Pancreas (tissue), 10 donors: Measurements from ENCODE around the gene BCAS3. TPM values are rescaled to one million over a fixed set of nuclear protein-coding genes. Genes with fewer than 3 reads are reported as not detected.
A peak's percentile ranks its signal among the peaks of the same experiment; 100 is the strongest.
"Not testable (repeated sequence)": the region's sequence is repeated elsewhere in the genome, so short reads cannot be mapped to it uniquely, and the experiment has no call there.

Source experiments
- ATAC-seq, 4 donors: fragments of 200-7000 bp; cut with Tn5 transposase; one replicate each; pipeline versions ENCODE4 v1.8.0 to v1.9.1; 2020; ENCODE audit warnings: mild to moderate bottlenecking in 4 of 4, moderate library complexity in 4 of 4
- DNase-seq, 6 donors: peaks; one replicate each; pipeline ENCODE4 v3.0.0-alpha.2; 2020
- FAIRE-seq: peaks from 2 replicates; lab custom pipeline; 2012; peaks lifted over from hg19 to GRCh38; lab: Jason Lieb, UNC
- H3K27ac ChIP-seq, 4 donors: fragments of 200-600 bp; sonication (generic); 1 replicate in 3 of 4; 2 replicates in 1 of 4; pipeline versions ENCODE4 v1.5.0 to v1.8.0; 2020
- H3K27me3 ChIP-seq, 4 donors: fragments of 200-600 bp; one replicate each; pipeline ENCODE4 v1.8.0; 2021
- H3K36me3 ChIP-seq, 3 donors: fragments of 200-600 bp; sonication (generic) in 1 of 3; one replicate each; pipeline versions ENCODE4 v1.5.0 to v1.8.0; 2020 to 2021
- H3K4me1 ChIP-seq, 3 donors: fragments of 200-600 bp; one replicate each; pipeline ENCODE4 v1.8.0; 2021
- H3K4me3 ChIP-seq, 4 donors: fragments of 200-600 bp; sonication (generic) in 2 of 4; one replicate each; pipeline versions ENCODE4 v1.5.0 to v1.8.0; 2020 to 2021
- H3K9me3 ChIP-seq, 4 donors: fragments of 200-600 bp; one replicate each; pipeline ENCODE4 v1.8.0; 2021
- WGBS, 2 donors: extraction: QIAGEN DNeasy Blood & Tissue Kit; methylation state at CpG; one replicate each; pipeline ENCODE4 v1.1.7; 2013; 5-methylcytosine and 5-hydroxymethylcytosine counted together
- intact Hi-C, 3 donors: fragments of 100-400 bp; cut with DNase I; formaldehyde crosslinking; loops; one replicate each; pipeline versions ENCODE4 v1.11.1 to v1.14.2; 2022
- polyA plus RNA-seq, 2 donors: library from polyadenylated mRNA; stranded (reverse); fragments of 200-250 nt; gene quantifications; one replicate each; pipeline ENCODE4 v1.2.3, GENCODE V29; 2013
- total RNA-seq, 6 donors: library from RNA; stranded (reverse); fragmentation: NEBNext Ultra II Directional in 4 of 6; extraction: Animal tissue kit (Norgen Biotek cat#: 25700) in 4 of 6; gene quantifications; one replicate each; pipeline versions ENCODE4 v1.2.1 to v1.2.4, GENCODE V29; 2021 to 2023
- TF ChIP-seq, protein P1 (sequence below), 4 donors: fragments of 200-600 bp; sonication (generic) in 3 of 4; IDR thresholded peaks; one replicate each; pipeline versions ENCODE4 v1.5.0 to v1.8.0; 2021; ENCODE audit warnings: antibody characterized with exemption in 4 of 4
- donor health status: healthy with polysubstance abuse.
- donor health status: DM: no; HTN: no; CAD: no; lungs with moderate emphysema.
- donor health status: DM: no; HTN: no; CAD: no.
- donor health status: control.
- donor health status: control.
- donor health status: Bipolar disorder and iron deficiency.
- donor health status: DM: yes; HTN: yes; CAD: no.
- donor health status: DM: no; HTN: no; CAD: no.
- donor health status: DM: no; HTN: no; CAD: no.
- donor health status: DM: yes; HTN: yes; CAD: no.

BCAS3 gene
- total and polyA plus RNA-seq, 8 donors = 4.6 to 27.7 (median 13.2) TPM

GRCh38 chr17:60862482-60862881 lies 184.8 kb downstream of the BCAS3 start:
- no peaks in the 10 kb centered on the region for H3K36me3 ChIP-seq
- H3K27me3 ChIP-seq = no peaks in the 10 kb centered on the region
- intact Hi-C loops = no loop called here
- no peaks in the 10 kb centered on the region for H3K9me3 ChIP-seq
- no peak overlapping the region for H3K4me3 ChIP-seq
- no peak overlapping the region for H3K27ac ChIP-seq
- DNase-seq = no peak
- no peak for ATAC-seq
- FAIRE-seq = no peak
- no peaks in the 10 kb centered on the region for H3K4me1 ChIP-seq
- TF ChIP-seq, protein P1, sequence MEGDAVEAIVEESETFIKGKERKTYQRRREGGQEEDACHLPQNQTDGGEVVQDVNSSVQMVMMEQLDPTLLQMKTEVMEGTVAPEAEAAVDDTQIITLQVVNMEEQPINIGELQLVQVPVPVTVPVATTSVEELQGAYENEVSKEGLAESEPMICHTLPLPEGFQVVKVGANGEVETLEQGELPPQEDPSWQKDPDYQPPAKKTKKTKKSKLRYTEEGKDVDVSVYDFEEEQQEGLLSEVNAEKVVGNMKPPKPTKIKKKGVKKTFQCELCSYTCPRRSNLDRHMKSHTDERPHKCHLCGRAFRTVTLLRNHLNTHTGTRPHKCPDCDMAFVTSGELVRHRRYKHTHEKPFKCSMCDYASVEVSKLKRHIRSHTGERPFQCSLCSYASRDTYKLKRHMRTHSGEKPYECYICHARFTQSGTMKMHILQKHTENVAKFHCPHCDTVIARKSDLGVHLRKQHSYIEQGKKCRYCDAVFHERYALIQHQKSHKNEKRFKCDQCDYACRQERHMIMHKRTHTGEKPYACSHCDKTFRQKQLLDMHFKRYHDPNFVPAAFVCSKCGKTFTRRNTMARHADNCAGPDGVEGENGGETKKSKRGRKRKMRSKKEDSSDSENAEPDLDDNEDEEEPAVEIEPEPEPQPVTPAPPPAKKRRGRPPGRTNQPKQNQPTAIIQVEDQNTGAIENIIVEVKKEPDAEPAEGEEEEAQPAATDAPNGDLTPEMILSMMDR (IDR thresholded peaks at IDR 0.05) = no peak

DNA sequence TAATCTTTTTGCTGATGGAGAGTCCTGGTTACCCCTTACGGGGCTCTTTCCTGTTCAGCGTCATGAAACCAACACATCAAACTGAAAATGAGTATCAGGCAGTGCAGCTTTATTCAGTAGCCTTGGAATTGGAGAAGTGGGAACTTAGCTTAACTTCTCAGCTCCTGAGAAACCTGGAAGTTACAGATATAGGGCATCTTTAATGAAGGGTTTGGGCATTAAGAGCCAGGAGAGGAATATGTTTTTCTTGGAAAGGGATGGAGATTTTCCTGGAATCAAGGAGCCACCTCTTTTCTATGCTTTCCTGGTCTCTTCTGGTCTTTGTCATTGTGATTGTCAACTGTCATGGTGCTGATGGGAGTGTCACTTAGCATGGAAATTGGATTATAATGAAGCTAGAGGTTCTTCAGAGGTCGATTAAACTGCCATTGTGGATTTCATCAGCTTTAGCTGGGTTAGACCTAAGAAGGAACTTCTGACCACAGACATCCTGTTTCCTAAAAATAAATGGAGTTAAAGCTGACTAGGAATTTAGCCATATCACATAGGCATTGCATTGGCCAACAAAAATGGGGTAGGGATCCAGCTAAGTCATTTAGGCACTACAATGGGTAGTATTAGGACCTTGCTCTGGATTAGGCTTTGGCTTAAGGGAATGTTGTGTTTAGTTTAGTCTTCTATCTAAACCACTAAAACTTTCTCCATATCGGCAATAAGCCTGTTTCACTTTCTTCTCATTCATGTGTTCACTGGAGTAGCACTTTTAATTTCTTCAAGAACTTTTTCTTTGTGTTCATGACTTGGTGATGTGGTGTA lies 186.4 kb downstream of the BCAS3 start:
- no peak overlapping the region for H3K4me3 ChIP-seq
- no peaks in the 10 kb centered on the region for H3K36me3 ChIP-seq
- no peak for DNase-seq
- FAIRE-seq = no peak
- no peaks in the 10 kb centered on the region for H3K27me3 ChIP-seq
- TF ChIP-seq, protein P1 (IDR thresholded peaks at IDR 0.05) = no peak
- intact Hi-C loops = no loop called here
- WGBS, 2 donors = 80% methylated on average over 4 of the region's 4 CpGs
- ATAC-seq = no peak
- no peaks in the 10 kb centered on the region for H3K9me3 ChIP-seq
- H3K4me1 ChIP-seq = no peaks in the 10 kb centered on the region
- no peak overlapping the region for H3K27ac ChIP-seq

- ATAC-seq (no peak), FAIRE-seq (no peak), DNase-seq (no peak)
- H3K4me1 ChIP-seq = no peaks in the 10 kb centered on the region
- 80 to 83% methylated on average over 2 of the region's 2 CpGs for WGBS, 2 donors
- intact Hi-C loops = no loop called here
- no peak overlapping the region for H3K4me3 ChIP-seq
- no peaks in the 10 kb centered on the region for H3K36me3 ChIP-seq
- TF ChIP-seq, protein P1 (IDR thresholded peaks at IDR 0.05) = no peak
- H3K27me3 ChIP-seq = no peaks in the 10 kb centered on the region
- H3K9me3 ChIP-seq = no peaks in the 10 kb centered on the region
- H3K27ac ChIP-seq = no peak overlapping the region
Measured at GRCh38 chr17:60864708-60865005, 187.0 kb downstream of the BCAS3 start.

DNA sequence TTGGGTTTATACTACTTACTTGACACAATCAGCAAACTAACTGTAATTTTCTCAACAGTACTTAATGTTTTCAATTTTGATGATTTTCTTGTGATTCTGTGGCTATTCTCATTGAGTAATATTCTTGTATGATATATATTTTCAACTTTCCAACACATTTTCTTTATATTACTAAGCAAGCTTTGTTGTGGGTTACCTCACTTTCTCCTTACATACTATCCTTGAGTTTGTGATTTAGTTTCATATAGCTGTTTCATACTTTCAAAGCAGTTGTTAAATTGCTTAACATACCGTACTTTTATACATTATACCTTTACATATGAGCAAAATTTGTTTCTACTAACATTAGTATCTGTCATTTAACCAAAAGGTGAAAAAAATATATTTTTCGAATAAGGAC lies 197.1 kb downstream of the BCAS3 start:
- TF ChIP-seq, protein P1 (IDR thresholded peaks at IDR 0.05) = no peak
- ATAC-seq (no peak), DNase-seq (no peak), FAIRE-seq (no peak)
- H3K27ac ChIP-seq = no peak overlapping the region
- WGBS, 2 donors = 92 to 95% methylated on average over 2 of the region's 2 CpGs
- no peak overlapping the region for H3K4me3 ChIP-seq
- peaks cover 0 to 4% (median 0%) of the 10 kb centered on the region in 3 donors for H3K36me3 ChIP-seq
- no peaks in the 10 kb centered on the region for H3K9me3 ChIP-seq
- no peaks in the 10 kb centered on the region for H3K27me3 ChIP-seq
- intact Hi-C loops = no loop called here
- H3K4me1 ChIP-seq = no peaks in the 10 kb centered on the region

- H3K9me3 ChIP-seq, intact Hi-C loops, DNase-seq, H3K27me3 ChIP-seq, FAIRE-seq, H3K4me1 ChIP-seq, H3K36me3 ChIP-seq: not testable (repeated sequence)
- ATAC-seq = peak in 1 of 4 donors; percentile 20
- Histone ChIP-seq H3K4me3 (peak overlapping the region; percentile 1 to 40 (median 12)), H3K27ac (peak overlapping the region in 2 of 4 donors; percentile 18 to 54)
- 45 to 65% methylated on average over 19 to 20 of the region's 39 CpGs for WGBS, 2 donors
Measured at GRCh38 chr17:60886731-60887613, 209.3 kb downstream of the BCAS3 start.
